Esophagus (tissue), 2 donors: ENCODE data around the gene ZMYND11. TPM values are rescaled to one million over a fixed set of nuclear protein-coding genes. Genes with fewer than 3 reads are reported as not detected.
A peak's percentile ranks its signal among the peaks of the same experiment; 100 is the strongest.

Experiments
- H3K27ac ChIP-seq, 2 donors: one replicate each; pipeline ENCODE4 v1.5.1; 2013; ENCODE audit warnings: low read depth in 2 of 2, mild to moderate bottlenecking in 2 of 2, inconsistent platforms in 1 of 2, low read length in 1 of 2, moderate library complexity in 1 of 2
- H3K27me3 ChIP-seq, 2 donors: one replicate each; pipeline ENCODE4 v1.6.1; 2013; ENCODE audit warnings: low read length in 2 of 2, control low read depth in 1 of 2, mild to moderate bottlenecking in 1 of 2; ENCODE audit not compliant: insufficient read depth in 2 of 2, control insufficient read depth in 1 of 2
- H3K36me3 ChIP-seq, 2 donors: one replicate each; pipeline ENCODE4 v1.6.1; 2013; ENCODE audit warnings: low read length in 1 of 2; ENCODE audit not compliant: control insufficient read depth in 2 of 2, insufficient read depth in 2 of 2
- H3K4me1 ChIP-seq, 2 donors: one replicate each; pipeline ENCODE4 v1.6.1; 2013; ENCODE audit warnings: low read length in 1 of 2; ENCODE audit not compliant: control insufficient read depth in 2 of 2, insufficient read depth in 2 of 2
- H3K4me3 ChIP-seq, 2 donors: one replicate each; pipeline ENCODE4 v1.5.1; 2013; ENCODE audit warnings: low read length in 2 of 2, mild to moderate bottlenecking in 2 of 2, low read depth in 1 of 2, moderate library complexity in 1 of 2
- H3K9me3 ChIP-seq, 2 donors: one replicate each; pipeline ENCODE4 v1.6.1; 2013; ENCODE audit warnings: mild to moderate bottlenecking in 2 of 2, low read depth in 1 of 2, low read length in 1 of 2, moderate library complexity in 1 of 2; ENCODE audit not compliant: control insufficient read depth in 2 of 2, insufficient read depth in 1 of 2
- WGBS, 2 donors: extraction: QIAGEN DNeasy Blood & Tissue Kit; methylation state at CpG; one replicate each; pipeline ENCODE4 v1.1.7; 2013; 5-methylcytosine and 5-hydroxymethylcytosine counted together
- polyA plus RNA-seq, 2 donors: library from polyadenylated mRNA; stranded (reverse); fragments of 200-250 nt; gene quantifications; one replicate each; pipeline ENCODE4 v1.2.3, GENCODE V29; 2013
- donor health status: healthy with polysubstance abuse.
- donor health status: Bipolar disorder and iron deficiency.

ZMYND11 gene
- polyA plus RNA-seq, 2 donors: 14.2 to 20.7 TPM

DNA sequence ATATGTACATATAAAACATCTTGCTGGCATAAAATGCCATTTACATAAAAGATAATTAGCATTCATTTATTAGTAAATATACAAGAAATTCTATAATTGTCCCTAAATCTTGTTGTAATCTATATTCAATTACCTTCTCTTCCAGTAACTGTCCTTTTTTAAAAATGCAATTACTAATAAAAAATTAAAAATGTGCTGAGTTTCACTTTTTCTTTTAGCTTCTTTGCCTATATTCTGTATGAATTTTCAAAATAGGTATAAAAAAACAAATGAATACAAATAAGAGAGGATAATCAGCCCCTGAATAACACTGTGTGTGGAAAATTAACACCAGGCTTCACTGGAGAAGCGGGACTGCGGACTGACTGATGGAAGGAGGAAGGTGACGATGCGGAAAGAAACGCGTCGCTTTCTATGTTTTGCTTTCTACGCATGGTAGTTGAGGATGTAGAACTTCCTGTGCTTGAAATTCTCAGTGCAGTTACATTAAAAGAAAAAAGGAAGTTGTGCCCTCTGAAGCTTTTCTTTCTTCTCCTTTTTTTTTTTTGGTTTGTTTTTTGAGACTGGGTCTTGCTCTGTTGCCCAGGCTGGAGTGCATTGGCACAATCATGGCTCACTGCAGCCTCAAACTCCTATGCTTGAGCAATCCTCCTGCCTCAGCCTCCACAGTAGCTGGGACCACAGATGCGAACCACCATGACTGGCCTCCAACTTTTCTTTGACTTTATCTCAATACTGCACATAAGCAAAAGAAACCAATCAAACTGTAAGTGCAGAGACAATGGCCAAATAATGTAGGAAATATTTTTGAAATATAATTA, 7.4 kb upstream of the ZMYND11 start:
- Histone ChIP-seq H3K9me3 (no peaks in the 10 kb centered on the region), H3K27me3 (no peaks in the 10 kb centered on the region), H3K4me1 (no peaks in the 10 kb centered on the region), H3K27ac (no peak overlapping the region), H3K4me3 (no peak overlapping the region), H3K36me3 (no peaks in the 10 kb centered on the region)
- WGBS, 2 donors: 66 to 76% methylated on average over 9 of the region's 9 CpGs

DNA sequence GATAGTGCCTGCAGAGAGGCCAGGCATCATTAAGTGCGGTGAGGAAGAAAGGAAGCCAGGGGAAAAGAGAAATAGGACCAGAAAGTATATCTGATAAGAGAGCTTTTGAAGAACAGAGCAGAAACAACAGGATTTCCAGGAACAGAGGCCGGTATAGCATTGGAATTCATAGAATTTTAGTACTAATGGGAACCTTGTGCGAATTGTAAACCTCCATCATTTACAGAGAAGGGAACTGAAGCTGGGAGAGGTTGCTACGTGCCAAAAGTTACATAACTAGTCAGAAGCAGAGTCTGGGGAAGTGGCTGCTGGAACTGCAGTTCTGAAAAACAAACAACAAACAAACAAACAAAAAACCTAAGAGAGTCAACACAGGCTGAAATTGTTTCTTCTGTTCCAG, 5.4 kb upstream of the ZMYND11 start:
- Histone ChIP-seq H3K27ac (no peak overlapping the region), H3K36me3 (no peaks in the 10 kb centered on the region), H3K4me1 (no peaks in the 10 kb centered on the region), H3K9me3 (no peaks in the 10 kb centered on the region), H3K27me3 (no peaks in the 10 kb centered on the region), H3K4me3 (no peak overlapping the region)
- WGBS, 2 donors: 61 to 70% methylated on average over 4 of the region's 4 CpGs

GRCh38 chr10:132946-133898, 2.0 kb upstream of the ZMYND11 start:
- H3K27ac ChIP-seq: no peak overlapping the region
- no peaks in the 10 kb centered on the region for H3K27me3 ChIP-seq
- H3K4me1 ChIP-seq: peaks cover 4 to 7% of the 10 kb centered on the region in 2 donors
- H3K36me3 ChIP-seq: no peaks in the 10 kb centered on the region
- WGBS, 2 donors: 49 to 64% methylated on average over 10 of the region's 10 CpGs
- H3K9me3 ChIP-seq: no peaks in the 10 kb centered on the region
- no peak overlapping the region for H3K4me3 ChIP-seq

- peaks cover 4 to 7% of the 10 kb centered on the region in 2 donors for H3K4me1 ChIP-seq
- no peaks in the 10 kb centered on the region for H3K36me3 ChIP-seq
- 0 to 1% methylated on average over 38 to 84 of the region's 84 CpGs for WGBS, 2 donors
- H3K27ac ChIP-seq: peak overlapping the region; percentile 95 to 98
- H3K4me3 ChIP-seq: peak overlapping the region; percentile 79 to 96
- no peaks in the 10 kb centered on the region for H3K9me3 ChIP-seq
- no peaks in the 10 kb centered on the region for H3K27me3 ChIP-seq
Observed at GRCh38 chr10:134247-135131, 766 bp upstream of the ZMYND11 start.

- 0% methylated on average over 58 to 112 of the region's 112 CpGs for WGBS, 2 donors
- no peaks in the 10 kb centered on the region for H3K27me3 ChIP-seq
- H3K36me3 ChIP-seq: no peaks in the 10 kb centered on the region
- H3K27ac ChIP-seq: peak overlapping the region; percentile 95 to 98
- no peaks in the 10 kb centered on the region for H3K9me3 ChIP-seq
- peak overlapping the region; percentile 79 to 96 for H3K4me3 ChIP-seq
- peaks cover 4 to 7% of the 10 kb centered on the region in 2 donors for H3K4me1 ChIP-seq
Observed at GRCh38 chr10:135601-136464, 578 bp downstream of the ZMYND11 start.

DNA sequence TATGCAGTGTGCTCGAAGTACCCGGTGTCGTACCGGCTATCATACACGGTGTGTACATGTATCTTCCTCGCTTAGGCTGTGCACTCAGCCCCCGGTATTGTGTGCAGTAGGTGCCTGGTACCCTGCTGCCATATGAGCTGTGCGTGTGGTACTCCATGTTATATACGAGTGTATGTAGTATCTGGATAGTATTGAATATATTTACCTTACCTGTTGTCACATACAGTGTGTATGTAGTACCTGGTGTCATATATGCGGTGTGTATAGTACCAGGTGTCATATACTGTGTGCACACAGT, 1.2 kb downstream of the ZMYND11 start:
- Histone ChIP-seq H3K4me3 (peak overlapping the region; percentile 79 to 96), H3K9me3 (no peaks in the 10 kb centered on the region), H3K36me3 (no peaks in the 10 kb centered on the region), H3K27ac (peak overlapping the region; percentile 95 to 98), H3K27me3 (no peaks in the 10 kb centered on the region), H3K4me1 (peaks cover 4 to 7% of the 10 kb centered on the region in 2 donors)
- WGBS, 2 donors: 9% methylated on average over 10 of the region's 10 CpGs

DNA sequence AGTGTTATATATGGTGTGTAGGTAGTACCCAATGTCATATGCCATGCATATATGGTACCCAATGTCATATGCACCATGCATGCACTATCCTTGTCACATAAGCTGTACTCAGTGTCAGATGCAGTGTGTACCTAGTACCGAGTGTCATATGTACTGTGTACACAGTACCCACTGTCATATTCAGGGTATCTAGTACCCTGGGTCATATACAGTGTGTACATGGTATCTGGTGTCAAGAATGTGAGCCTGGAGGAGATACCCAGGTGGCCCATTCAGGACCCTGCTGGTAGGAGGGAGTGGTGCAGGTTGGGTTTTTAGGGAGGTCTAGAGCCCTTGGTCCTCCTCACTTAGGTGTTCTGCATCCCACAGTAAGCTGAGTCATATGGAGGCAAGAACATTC, 1.8 kb downstream of the ZMYND11 start:
- H3K4me1 ChIP-seq: peaks cover 4 to 7% of the 10 kb centered on the region in 2 donors
- peak overlapping the region in 1 of 2 donors; percentile 79 for H3K4me3 ChIP-seq
- no peak overlapping the region for H3K27ac ChIP-seq
- 84 to 94% methylated on average over 1 of the region's 1 CpG for WGBS, 2 donors
- no peaks in the 10 kb centered on the region for H3K36me3 ChIP-seq
- no peaks in the 10 kb centered on the region for H3K27me3 ChIP-seq
- no peaks in the 10 kb centered on the region for H3K9me3 ChIP-seq

DNA sequence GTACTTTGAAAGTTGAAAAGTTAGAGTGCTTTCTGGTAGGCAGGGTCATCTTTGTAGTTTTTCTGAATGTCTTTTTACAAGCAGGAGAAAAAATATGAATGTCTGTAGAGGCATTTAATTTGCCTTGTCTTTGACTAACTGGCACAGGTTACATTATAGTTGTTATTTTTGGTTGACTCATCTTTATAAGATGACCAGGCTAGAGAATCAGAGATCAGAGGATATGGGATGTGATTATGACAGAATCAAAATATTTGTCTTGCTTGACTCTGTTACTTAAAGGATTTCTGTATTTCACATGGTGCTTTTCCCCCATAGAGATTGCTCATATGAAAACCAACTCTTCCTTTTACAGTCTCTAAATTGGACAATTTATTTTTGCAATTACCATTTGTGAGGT, 2.4 kb downstream of the ZMYND11 start:
- H3K36me3 ChIP-seq: no peaks in the 10 kb centered on the region
- H3K4me3 ChIP-seq: no peak overlapping the region
- H3K9me3 ChIP-seq: no peaks in the 10 kb centered on the region
- H3K27ac ChIP-seq: no peak overlapping the region
- no peaks in the 10 kb centered on the region for H3K27me3 ChIP-seq
- H3K4me1 ChIP-seq: peaks cover 4 to 7% of the 10 kb centered on the region in 2 donors
